Measurements from ENCODE around the gene RNF212B.

RNF212B gene

GRCh38 chr14:23202001-23202400 lies 35.7 kb upstream of the RNF212B start:
- TF ChIP-seq SPI1 (IDR thresholded peaks at IDR 0.05; ENCODE audit: borderline replicate concordance, low read depth) (no peak), POLR2AphosphoS5 (IDR thresholded peaks at IDR 0.05; ENCODE audit: low read depth) (no peak), CTCF (IDR thresholded peaks at IDR 0.05; ENCODE audit: insufficient read depth, low read length) (no peak), REST (IDR thresholded peaks at IDR 0.05; ENCODE audit: insufficient replicate concordance, low read depth) (no peak), GABPA (IDR thresholded peaks at IDR 0.05; ENCODE audit: low read depth) (no peak)

GRCh38 chr14:23206422-23207145 lies 31.2 kb upstream of the RNF212B start:
- Histone ChIP-seq H3K4me3 (replicated peaks; ENCODE audit: insufficient read depth, low read length) (no peak overlapping the region), H3K27ac (replicated peaks) (no peak overlapping the region)

More at GRCh38 chr14:23202001-23202400, 35.7 kb upstream of the RNF212B start:
- no peak overlapping the region for H3K4me3 ChIP-seq (replicated peaks; ENCODE audit: insufficient read depth, low read length)
- H3K27me3 ChIP-seq (ENCODE audit: insufficient read depth, poor library complexity, severe bottlenecking) = no peaks in the 10 kb centered on the region
- no peak for DNase-seq (ENCODE audit: low read depth in 1 of 2, low spot score in 1 of 2)
- no peak overlapping the region for H3K27ac ChIP-seq (replicated peaks)

More at GRCh38 chr14:23206422-23207145, 31.2 kb upstream of the RNF212B start:
- TF ChIP-seq CTCF (IDR thresholded peaks at IDR 0.05; ENCODE audit: insufficient read depth, low read length) (no peak), GABPA (IDR thresholded peaks at IDR 0.05; ENCODE audit: low read depth) (no peak), REST (IDR thresholded peaks at IDR 0.05; ENCODE audit: insufficient replicate concordance, low read depth) (no peak)
- DNase-seq (ENCODE audit: low read depth in 1 of 2, low spot score in 1 of 2) = no peak
- H3K27me3 ChIP-seq (ENCODE audit: insufficient read depth, poor library complexity, severe bottlenecking) = no peaks in the 10 kb centered on the region
